Heart right ventricle (tissue), 16 donors: Measurements from ENCODE around the gene HPCA. TPM values are rescaled to one million over a fixed set of nuclear protein-coding genes. Genes with fewer than 3 reads are reported as not detected.

ENCODE experiments used
- ATAC-seq, 8 donors: fragments of 200-7000 bp; cut with Tn5 transposase; one replicate each; pipeline ENCODE4 v1.9.1; 2020; ENCODE audit warnings: mild to moderate bottlenecking in 8 of 8, moderate library complexity in 8 of 8, moderate number of reproducible peaks in 1 of 8
- DNase-seq, 2 donors: peaks; one replicate each; pipeline ENCODE4 v3.0.0-alpha.2; 2020
- H3K27ac ChIP-seq, 10 donors: fragments of 200-600 bp; sonication (generic) in 2 of 10; one replicate each; pipeline versions ENCODE4 v1.5.0 to v1.8.0; 2020 to 2022; ENCODE audit warnings: mild to moderate bottlenecking in 3 of 10
- H3K27me3 ChIP-seq, 7 donors: fragments of 200-600 bp; one replicate each; pipeline ENCODE4 v1.8.0; 2021 to 2022; ENCODE audit warnings: mild to moderate bottlenecking in 2 of 7
- H3K36me3 ChIP-seq, 9 donors: fragments of 200-600 bp; sonication (generic) in 1 of 9; one replicate each; pipeline versions ENCODE4 v1.5.0 to v1.8.0; 2020 to 2022; ENCODE audit warnings: mild to moderate bottlenecking in 2 of 9
- H3K4me1 ChIP-seq, 9 donors: fragments of 200-600 bp; sonication (generic) in 1 of 9; one replicate each; pipeline versions ENCODE4 v1.5.0 to v1.8.0; 2020 to 2022; ENCODE audit warnings: mild to moderate bottlenecking in 4 of 9
- H3K4me3 ChIP-seq, 10 donors: fragments of 200-600 bp; sonication (generic) in 2 of 10; one replicate each; pipeline versions ENCODE4 v1.5.0 to v1.8.0; 2020 to 2022; ENCODE audit warnings: mild to moderate bottlenecking in 7 of 10, moderate library complexity in 2 of 10
- H3K9me3 ChIP-seq, 11 donors: fragments of 200-600 bp in 10 of 11; sonication (generic) in 2 of 11; one replicate each; pipeline versions ENCODE4 v1.5.0 to v1.8.0; 2013 to 2022; ENCODE audit warnings: mild to moderate bottlenecking in 2 of 11, control low read depth in 1 of 11, moderate library complexity in 1 of 11
- CTCF ChIP-seq, 9 donors: fragments of 200-600 bp; sonication (generic) in 2 of 9; IDR thresholded peaks; one replicate each; pipeline versions ENCODE4 v1.5.0 to v1.8.0; 2021 to 2022; ENCODE audit warnings: antibody characterized with exemption in 9 of 9, mild to moderate bottlenecking in 5 of 9, moderate library complexity in 1 of 9
- WGBS, 2 donors: extraction: QIAGEN DNeasy Blood & Tissue Kit; methylation state at CpG; one replicate each; pipeline ENCODE4 v1.1.7; 2013; ENCODE audit warnings: inconsistent platforms in 1 of 2; 5-methylcytosine and 5-hydroxymethylcytosine counted together
- intact Hi-C, 10 donors: fragments of 100-400 bp; cut with DNase I; formaldehyde crosslinking; loops; one replicate each; pipeline versions ENCODE4 v1.11.1 to v1.14.2; 2022
- polyA plus RNA-seq, 2 donors: library from polyadenylated mRNA; stranded (reverse); fragments of 200-250 nt; gene quantifications; one replicate each; pipeline ENCODE4 v1.2.3, GENCODE V29; 2013
- total RNA-seq, 10 donors: library from RNA; stranded (reverse); fragmentation: NEBNext Ultra II Directional in 3 of 10; extraction: Animal tissue kit (Norgen Biotek cat#: 25700) in 3 of 10; gene quantifications; one replicate each; pipeline versions ENCODE4 v1.2.1 to v1.2.4, GENCODE V29; 2021 to 2023
- donor health status: Arrhythmogenic right ventricular cardiomyopathy.
- donor health status: ischemic (EF 13 %, LVEDD 7.1; RV severe dilation, severe dysfunction).
- donor health status: healthy with polysubstance abuse.
- donor health status: DM: no; HTN: yes; CAD: no.
- donor health status: DM: no; HTN: no; CAD: no.
- donor health status: ischemic (EF 25% LVEDD 6.9; RV normal size, moderate dysfunction).
- donor health status: ischemic (EF 25% LVEDD 5.7; RV mildly dilated, moderate dysfunction).
- donor health status: healthy.
- donor health status: DM: yes; HTN: yes; CAD: no.
- donor health status: Ischemic cardiomyopathy.
- donor health status: ischemic (EF 35%, LVEDD 5.7; RV mildly dilated, moderate dysfunction).
- donor health status: nonischemic (EF 11% LVEDD 7.7; RV severe dilation, severe dysfunction).
- donor health status: DM: yes; HTN: yes; CAD: no.
- donor health status: PGD.
- donor health status: ischemic (EF 29% LVEDD 5.4; RV normal size, mild dysfunction).
- donor health status: nonischemic (EF 23%, LVEDD 6.1; RV moderate dilation, normal function).

Gene HPCA
- total and polyA plus RNA-seq, 12 donors, result not detected

DNA sequence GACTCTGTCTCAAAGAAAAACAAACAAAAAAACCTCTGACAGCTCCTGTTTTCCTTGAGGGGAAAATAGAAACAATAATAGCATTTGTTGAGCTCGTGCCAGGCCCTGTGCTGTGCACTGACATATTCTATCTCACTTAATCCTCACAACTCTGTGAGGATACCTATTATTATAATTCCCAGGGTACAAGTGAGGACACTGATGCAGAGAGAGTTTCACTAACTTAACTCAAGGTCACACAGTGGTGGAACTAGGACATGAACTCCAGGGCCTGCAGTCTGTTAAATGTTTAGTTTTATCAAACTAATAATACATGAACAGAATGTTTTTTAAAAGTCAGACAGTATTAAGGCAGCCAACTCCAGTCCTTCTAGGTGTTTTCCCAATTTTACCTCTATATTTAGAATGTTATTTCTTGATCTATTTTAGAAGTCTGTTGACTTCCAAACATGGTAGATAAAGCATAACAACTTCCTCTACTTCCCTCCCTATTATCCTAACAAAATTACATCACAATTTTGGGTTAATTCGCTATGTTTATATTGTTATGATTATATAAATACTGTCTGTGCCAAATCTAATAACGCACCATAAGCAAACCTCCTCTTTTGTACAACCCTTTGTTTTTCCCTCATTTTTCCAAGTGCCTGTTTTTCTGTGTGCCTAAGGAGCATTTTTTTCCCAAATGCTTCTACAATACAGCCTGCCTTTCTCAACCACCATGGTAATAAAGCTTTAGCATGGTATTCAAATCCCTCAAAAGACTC lies 20.5 kb upstream of the HPCA start:
- H3K27ac ChIP-seq, result peak overlapping the region in 8 of 10 donors; percentile 10 to 64 (median 44)
- no peak overlapping the region for H3K4me3 ChIP-seq
- no peak for TF ChIP-seq CTCF (IDR thresholded peaks at IDR 0.05)
- ATAC-seq (peak in 3 of 8 donors; percentile 16 to 22 (median 21)), DNase-seq (no peak)
- H3K36me3 ChIP-seq, result peaks cover 0 to 41% (median 8%) of the 10 kb centered on the region in 9 donors
- intact Hi-C loops, result loop anchor here in 1 of 10 donors (5.0 kb wide), 1 partner anchor 39 kb away; no protein-coding TSS in a partner anchor
- peaks cover 0 to 11% (median 0%) of the 10 kb centered on the region in 7 donors for H3K27me3 ChIP-seq
- H3K9me3 ChIP-seq, result no peaks in the 10 kb centered on the region
- peaks cover 0 to 64% (median 39%) of the 10 kb centered on the region in 9 donors for H3K4me1 ChIP-seq
- 48 to 51% methylated on average over 3 of the region's 3 CpGs for WGBS, 2 donors

DNA sequence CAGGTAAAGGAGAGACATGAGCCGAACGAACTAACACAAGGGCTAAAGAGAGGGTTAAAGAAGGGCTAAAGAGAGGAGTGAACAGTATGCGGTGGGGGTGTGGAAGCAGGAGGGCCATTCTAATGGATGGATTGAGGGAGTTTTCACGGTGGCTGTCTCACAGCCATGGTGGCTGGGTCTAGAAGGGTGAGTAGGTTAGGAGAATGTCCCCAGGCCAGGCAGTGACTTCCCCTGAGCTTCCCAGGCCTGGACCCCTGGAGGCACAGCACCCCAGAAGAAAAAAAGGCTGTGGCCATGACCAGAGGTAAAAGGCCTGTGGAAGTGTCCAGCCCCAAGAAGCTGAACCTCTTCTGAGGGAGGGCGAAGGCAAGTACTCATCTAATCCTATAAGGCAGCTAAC lies 19.1 kb upstream of the HPCA start:
- peaks cover 0 to 24% (median 0%) of the 10 kb centered on the region in 7 donors for H3K27me3 ChIP-seq
- no peak overlapping the region for H3K4me3 ChIP-seq
- no peak for TF ChIP-seq CTCF (IDR thresholded peaks at IDR 0.05)
- peaks cover 4 to 63% (median 40%) of the 10 kb centered on the region in 9 donors for H3K4me1 ChIP-seq
- 91 to 92% methylated on average over 5 of the region's 5 CpGs for WGBS, 2 donors
- intact Hi-C loops, result loop anchor here in 1 of 10 donors (5.0 kb wide), 1 partner anchor 40 kb away; no protein-coding TSS in a partner anchor
- H3K9me3 ChIP-seq, result no peaks in the 10 kb centered on the region
- ATAC-seq, result no peak
- H3K27ac ChIP-seq, result no peak overlapping the region
- no peak for DNase-seq
- H3K36me3 ChIP-seq, result peaks cover 0 to 32% (median 8%) of the 10 kb centered on the region in 9 donors

DNA sequence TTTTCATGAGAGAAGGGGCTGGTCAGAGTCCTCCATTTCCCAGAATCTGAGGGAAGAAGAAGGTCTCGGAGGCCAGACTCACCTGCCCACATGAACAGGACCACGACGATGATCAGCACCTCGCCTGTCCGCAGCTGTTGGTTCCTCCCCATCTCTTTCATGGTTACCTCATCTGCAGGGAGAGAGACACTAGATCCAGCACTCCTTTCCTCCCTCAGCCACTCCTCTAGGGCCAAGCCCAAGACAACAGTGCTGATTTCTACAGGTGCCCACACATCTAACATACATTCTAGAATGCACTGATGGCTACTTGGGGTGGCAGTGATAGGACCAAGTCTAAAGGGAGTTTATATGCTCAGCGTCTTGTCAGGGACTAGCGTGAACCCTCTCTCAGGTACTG lies 18.6 kb upstream of the HPCA start:
- intact Hi-C loops, result loop anchor here in 1 of 10 donors (5.0 kb wide), 1 partner anchor 40 kb away; no protein-coding TSS in a partner anchor
- Histone ChIP-seq H3K36me3 (peaks cover 0 to 27% (median 4%) of the 10 kb centered on the region in 9 donors), H3K27ac (no peak overlapping the region), H3K4me3 (no peak overlapping the region), H3K4me1 (peaks cover 4 to 63% (median 46%) of the 10 kb centered on the region in 9 donors), H3K27me3 (peaks cover 0 to 30% (median 0%) of the 10 kb centered on the region in 7 donors), H3K9me3 (no peaks in the 10 kb centered on the region)
- WGBS, 2 donors, result 96 to 97% methylated on average over 7 of the region's 7 CpGs
- no peak for TF ChIP-seq CTCF (IDR thresholded peaks at IDR 0.05)
- ATAC-seq (no peak), DNase-seq (no peak)

- peaks cover 4 to 65% (median 48%) of the 10 kb centered on the region in 9 donors for H3K4me1 ChIP-seq
- no peak overlapping the region for H3K4me3 ChIP-seq
- no peaks in the 10 kb centered on the region for H3K9me3 ChIP-seq
- WGBS, 2 donors, result 92 to 94% methylated on average over 13 of the region's 13 CpGs
- peaks cover 0 to 34% (median 0%) of the 10 kb centered on the region in 7 donors for H3K27me3 ChIP-seq
- DNase-seq (no peak), ATAC-seq (no peak)
- H3K36me3 ChIP-seq, result peaks cover 0 to 23% (median 2%) of the 10 kb centered on the region in 9 donors
- no peak for TF ChIP-seq CTCF (IDR thresholded peaks at IDR 0.05)
- H3K27ac ChIP-seq, result no peak overlapping the region
- intact Hi-C loops, result loop anchor here in 1 of 10 donors (5.0 kb wide), 1 partner anchor 41 kb away; no protein-coding TSS in a partner anchor
Measured at GRCh38 chr1:32868085-32868484, 18.2 kb upstream of the HPCA start.
